GM18505 (cell line): ENCODE measurements around the gene UBASH3B.
A peak's percentile ranks its signal among the peaks of the same experiment; 100 is the strongest.
"Not testable (repeated sequence)": the region's sequence is repeated elsewhere in the genome, so short reads cannot be mapped to it uniquely, and the experiment has no call there.

Source experiments
- ATAC-seq: cut with Tn5 transposase; IDR thresholded peaks from one replicate; pipeline ENCODE4 v1.9.1; 2021; ENCODE audit not compliant: unreplicated experiment
- POLR2A ChIP-seq: IDR thresholded peaks from 4 replicates; pipeline ENCODE4 v1.6.1; 2011; ENCODE audit warnings: borderline replicate concordance; ENCODE audit not compliant: insufficient read depth, insufficient read length; ENCODE audit errors: extremely low read depth

Gene UBASH3B

DNA sequence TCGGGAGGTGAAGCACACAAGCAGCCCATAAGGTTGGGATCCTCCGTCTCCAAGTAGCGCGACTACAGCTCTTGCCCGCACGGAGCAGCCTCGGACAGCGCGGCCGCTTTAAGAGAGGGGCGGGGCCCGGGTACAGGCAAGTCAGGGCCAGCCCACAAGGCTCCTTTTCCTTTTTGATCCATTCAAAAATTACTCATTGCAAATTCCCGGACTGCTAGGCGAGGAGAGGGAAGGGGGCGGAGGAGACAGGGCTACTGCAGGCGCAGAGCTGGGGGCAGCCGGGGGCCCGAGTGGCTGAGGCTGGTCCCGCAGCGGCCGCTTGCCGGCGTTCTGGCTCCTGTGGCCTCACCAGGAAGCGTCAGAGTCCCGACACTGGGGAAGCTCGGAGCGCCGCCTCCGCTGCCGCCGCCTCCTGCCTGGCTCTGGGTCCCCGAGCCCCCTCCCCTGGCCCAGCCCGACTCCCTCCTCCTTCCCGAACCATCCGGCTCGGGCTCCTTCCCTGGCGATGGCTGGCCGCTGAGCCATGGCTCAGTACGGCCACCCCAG lies at the start of gene UBASH3B:
TSS of gene UBASH3B (plus strand) at position 196 of the 546 bp plus-strand sequence. CDS start at position 524, 328 bp downstream.
- ATAC-seq, result peak; percentile 75
- TF ChIP-seq POLR2A, result peak; percentile 46

DNA sequence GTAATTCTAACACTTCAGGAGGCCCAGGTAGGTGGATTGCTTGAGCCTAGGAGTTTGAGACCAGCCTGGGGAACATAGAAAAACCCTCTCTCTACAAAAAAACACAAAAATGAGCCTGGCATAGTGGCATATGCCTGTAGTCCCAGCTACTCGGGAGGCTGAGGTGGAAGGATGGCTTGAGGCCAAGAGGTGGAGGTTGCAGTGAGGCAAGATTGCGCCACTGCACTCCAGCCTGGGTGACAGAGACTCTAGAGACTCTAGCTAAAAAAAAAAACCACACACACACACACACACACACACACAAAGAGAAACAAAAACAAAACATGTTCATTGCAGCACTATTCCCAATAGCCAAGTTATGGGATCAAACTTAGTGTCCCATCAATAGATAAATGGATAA lies 48.4 kb upstream of the UBASH3B start:
- not testable (repeated sequence) for ATAC-seq

DNA sequence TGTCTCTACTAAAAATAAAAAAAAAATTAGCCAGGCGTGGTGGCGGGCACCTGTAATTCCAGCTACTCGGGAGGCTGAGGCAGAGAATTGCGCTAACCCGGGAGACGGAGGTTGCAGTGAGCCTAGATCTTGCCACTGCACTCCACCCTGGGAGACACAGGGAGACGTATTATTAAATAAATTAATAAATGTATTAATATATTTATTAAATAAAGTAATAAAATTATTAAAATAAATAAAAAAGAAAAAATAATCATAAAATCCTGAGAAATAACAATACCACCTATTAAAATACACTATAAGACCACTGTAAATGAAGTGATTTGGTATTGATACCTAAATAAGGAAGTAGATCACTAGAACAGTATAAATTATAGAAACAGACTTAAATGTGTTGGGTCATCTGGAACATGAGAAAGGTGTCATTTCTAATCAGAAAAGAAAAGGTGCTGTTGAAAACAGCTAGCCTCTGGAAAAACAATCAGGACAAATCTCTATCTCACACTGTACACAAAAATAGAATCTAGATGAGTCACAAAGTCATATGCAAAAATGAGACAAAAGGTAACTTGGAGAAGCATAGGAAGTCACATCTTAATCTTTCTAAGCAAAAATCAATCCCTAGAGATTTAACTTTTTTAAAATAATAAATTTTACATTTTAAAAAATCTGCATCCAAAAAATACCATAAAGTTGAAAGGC lies 43.2 kb upstream of the UBASH3B start:
- TF ChIP-seq POLR2A, result no peak
- no peak for ATAC-seq

DNA sequence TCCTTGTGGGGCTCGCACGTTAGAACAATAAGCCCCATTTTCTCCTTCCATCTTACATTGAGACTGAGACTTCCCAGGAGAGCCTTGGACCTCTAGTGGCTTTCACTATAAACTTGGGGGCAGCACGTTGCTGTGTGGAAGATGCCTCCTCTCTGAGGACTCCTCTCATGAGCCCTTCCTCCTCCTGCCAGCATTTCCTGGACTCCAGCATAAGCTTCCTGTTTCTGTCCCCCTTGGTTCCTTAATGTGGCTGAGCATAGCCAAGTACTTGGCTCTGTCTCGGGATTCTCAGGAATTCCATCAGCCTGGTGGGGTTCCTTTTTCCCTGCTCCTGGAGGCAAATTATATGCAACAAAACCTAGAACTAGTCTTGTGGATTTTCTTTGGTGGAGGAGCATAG lies 38.8 kb upstream of the UBASH3B start:
- TF ChIP-seq POLR2A, result no peak
- ATAC-seq, result no peak

- ATAC-seq, result no peak
- TF ChIP-seq POLR2A, result no peak
These were observed 38.2 kb upstream of the UBASH3B start for GRCh38 chr11:122617297-122617696.

- no peak for ATAC-seq
- TF ChIP-seq POLR2A, result no peak
These were observed 37.6 kb upstream of the UBASH3B start for GRCh38 chr11:122617926-122618325.

DNA sequence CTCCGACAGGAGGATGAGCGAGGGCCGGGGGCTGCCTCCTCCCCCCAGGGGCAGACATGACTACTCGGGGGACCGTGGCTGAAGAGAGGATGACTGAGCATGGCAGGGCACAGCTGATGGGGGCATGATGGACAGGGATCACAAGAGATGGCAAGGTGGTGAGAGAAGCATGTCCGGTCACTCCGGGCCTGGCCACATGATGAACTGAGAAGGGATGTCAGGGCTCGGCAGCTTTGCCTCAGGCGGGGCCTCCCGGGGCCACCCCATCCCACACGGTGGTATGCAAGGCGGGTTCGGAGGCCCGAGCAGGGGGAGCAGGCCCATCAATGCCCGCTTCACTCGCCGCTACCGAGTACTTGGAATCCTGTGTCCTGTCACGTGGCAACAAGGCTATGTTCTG lies 36.6 kb upstream of the UBASH3B start:
- ATAC-seq, result no peak

GRCh38 chr11:122619757-122620156 lies 35.8 kb upstream of the UBASH3B start:
- no peak for TF ChIP-seq POLR2A
- ATAC-seq, result no peak

More for the DNA sequence above, 36.6 kb upstream of the UBASH3B start:
- no peak for TF ChIP-seq POLR2A

GRCh38 chr11:122625501-122625900 lies 30.0 kb upstream of the UBASH3B start:
- ATAC-seq, result not testable (repeated sequence)

GRCh38 chr11:122625976-122626665 lies 29.4 kb upstream of the UBASH3B start:
- TF ChIP-seq POLR2A, result no peak
- ATAC-seq, result no peak

- no peak for ATAC-seq
- TF ChIP-seq POLR2A, result no peak
These were observed 27.8 kb upstream of the UBASH3B start for GRCh38 chr11:122627745-122628144.

GRCh38 chr11:122628810-122629555 lies 26.5 kb upstream of the UBASH3B start:
- TF ChIP-seq POLR2A, result no peak
- ATAC-seq, result no peak

DNA sequence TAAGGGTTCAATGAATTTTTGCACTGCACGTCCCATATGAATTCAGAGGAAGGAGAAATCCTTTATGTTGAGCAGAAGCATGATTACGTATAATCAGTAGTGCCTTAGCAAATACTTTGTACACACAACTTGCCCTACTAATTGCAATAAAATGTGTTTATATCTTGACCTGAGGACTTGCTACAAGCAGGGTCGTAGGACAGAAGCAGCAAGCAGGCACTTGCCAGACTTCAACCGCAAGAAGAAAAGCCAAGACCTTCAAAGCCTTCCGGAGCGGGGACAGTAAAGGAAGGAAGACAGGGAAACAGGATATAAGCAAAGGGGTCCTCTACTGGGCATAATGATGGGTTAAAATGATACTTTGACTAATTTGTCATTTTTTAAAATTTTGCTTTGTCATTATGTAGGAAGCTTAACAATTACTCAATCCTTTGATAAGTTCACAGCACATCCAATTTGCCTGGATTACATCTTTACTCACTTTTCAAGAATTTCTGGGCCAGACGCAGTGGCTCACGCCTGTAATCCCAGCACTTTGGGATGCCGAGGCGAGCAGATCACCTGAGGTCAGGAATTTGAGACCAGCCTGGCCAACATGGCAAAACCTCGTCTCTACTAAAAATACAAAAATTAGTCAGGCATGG lies 23.2 kb upstream of the UBASH3B start:
- ATAC-seq, result no peak
- TF ChIP-seq POLR2A, result no peak
